ENCODE measurements around the gene FRMPD2. TPM values are rescaled to one million over a fixed set of nuclear protein-coding genes. Genes with fewer than 3 reads are reported as not detected.
"Not testable (repeated sequence)": the region's sequence is repeated elsewhere in the genome, so short reads cannot be mapped to it uniquely, and the experiment has no call there.

Gene FRMPD2
- total RNA-seq, 1 donor: not detected

GRCh38 chr10:48231699-48232315, 42.7 kb downstream of the FRMPD2 start:
- H3K4me3 ChIP-seq (ENCODE audit: low read depth, low read length): no peak overlapping the region
- DNase-seq (ENCODE audit: low read depth): no peak
- no peak for TF ChIP-seq CTCF (IDR thresholded peaks at IDR 0.05; ENCODE audit: insufficient read depth, low read length)

- TF ChIP-seq CTCF (IDR thresholded peaks at IDR 0.05; ENCODE audit: insufficient read depth, low read length): no peak
- no peak overlapping the region for H3K4me3 ChIP-seq (ENCODE audit: low read depth, low read length)
- DNase-seq (ENCODE audit: low read depth): no peak
Measured at GRCh38 chr10:48231178-48231577, 43.3 kb downstream of the FRMPD2 start.

- no peak overlapping the region for H3K4me3 ChIP-seq (ENCODE audit: low read depth, low read length)
- no peak for DNase-seq (ENCODE audit: low read depth)
- TF ChIP-seq CTCF (IDR thresholded peaks at IDR 0.05; ENCODE audit: insufficient read depth, low read length): no peak
Measured at GRCh38 chr10:48227213-48227612, 47.3 kb downstream of the FRMPD2 start.

- TF ChIP-seq CTCF (IDR thresholded peaks at IDR 0.05; ENCODE audit: insufficient read depth, low read length): no peak
- peak; percentile 16 for DNase-seq (ENCODE audit: low read depth)
- H3K4me3 ChIP-seq (ENCODE audit: low read depth, low read length): no peak overlapping the region
Measured at GRCh38 chr10:48224979-48225560, 49.4 kb downstream of the FRMPD2 start.

GRCh38 chr10:48224296-48224695, 50.2 kb downstream of the FRMPD2 start:
- H3K4me3 ChIP-seq (ENCODE audit: low read depth, low read length): no peak overlapping the region
- no peak for TF ChIP-seq CTCF (IDR thresholded peaks at IDR 0.05; ENCODE audit: insufficient read depth, low read length)
- DNase-seq (ENCODE audit: low read depth): no peak

- DNase-seq (ENCODE audit: low read depth): no peak
- TF ChIP-seq CTCF (IDR thresholded peaks at IDR 0.05; ENCODE audit: insufficient read depth, low read length): no peak
- H3K4me3 ChIP-seq (ENCODE audit: low read depth, low read length): no peak overlapping the region
Measured at GRCh38 chr10:48221814-48222213, 52.7 kb downstream of the FRMPD2 start.

- not testable (repeated sequence) for DNase-seq (ENCODE audit: low read depth); H3K4me3 ChIP-seq (ENCODE audit: low read depth, low read length)
Measured at GRCh38 chr10:48221031-48221430, 53.5 kb downstream of the FRMPD2 start.
